Measurements from ENCODE around the gene CTDP1. TPM values are rescaled to one million over a fixed set of nuclear protein-coding genes. Genes with fewer than 3 reads are reported as not detected.

Gene CTDP1
- total RNA-seq, 1 experiment from 2014 or later: 16.1 TPM

DNA sequence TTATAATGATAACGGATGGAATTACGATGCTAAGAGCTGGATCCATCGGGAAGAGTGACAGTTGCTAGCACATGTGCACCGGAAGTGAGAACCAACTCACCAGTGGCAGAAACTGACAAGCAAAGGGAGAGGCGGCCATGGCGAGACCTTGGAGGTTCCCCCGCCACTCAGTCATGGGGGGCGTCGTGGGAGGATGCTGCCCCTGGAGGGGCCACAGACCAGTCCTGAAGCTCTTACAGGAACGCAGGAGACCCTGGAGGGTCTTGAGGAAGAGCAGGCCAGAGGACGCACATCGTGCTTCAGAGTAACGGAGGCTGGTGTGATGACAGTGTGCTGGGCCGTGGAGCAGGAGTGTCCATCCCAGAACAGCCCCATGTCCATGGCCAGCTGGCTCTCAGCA, 65.0 kb downstream of the CTDP1 start:
- no peak overlapping the region for H3K4me3 Mint-ChIP-seq (ENCODE audit: unreplicated experiment)
- ChIA-PET CTCF (no interaction called here), POLR2A (no interaction called here)
- BruUV-seq (replicated peaks): no TSS peak
- Histone ChIP-seq H3K36me3 (ENCODE audit: control insufficient read depth, insufficient read depth, low read length) (no peaks in the 10 kb centered on the region), H3K9me3 (no peaks in the 10 kb centered on the region), H3K4me1 (no peaks in the 10 kb centered on the region), H3K27me3 (replicated peaks; ENCODE audit: control insufficient read depth, insufficient read depth, low read length) (no peaks in the 10 kb centered on the region), H3K4me3 (ENCODE audit: low read depth, low read length) (no peak overlapping the region)
- intact Hi-C loops (cut with micrococcal nuclease; ENCODE audit: unreplicated experiment): no loop called here
- no peaks in the 10 kb centered on the region for H3K4me1 Mint-ChIP-seq (ENCODE audit: low read depth, unreplicated experiment)
- H3K27me3 Mint-ChIP-seq (ENCODE audit: insufficient read depth, unreplicated experiment): no peaks in the 10 kb centered on the region
- peaks cover 19% of the 10 kb centered on the region for H3K36me3 Mint-ChIP-seq (ENCODE audit: insufficient read depth, unreplicated experiment)
- no peak overlapping the region for H3K27ac Mint-ChIP-seq (ENCODE audit: unreplicated experiment)
- TF ChIP-seq, protein P1, sequence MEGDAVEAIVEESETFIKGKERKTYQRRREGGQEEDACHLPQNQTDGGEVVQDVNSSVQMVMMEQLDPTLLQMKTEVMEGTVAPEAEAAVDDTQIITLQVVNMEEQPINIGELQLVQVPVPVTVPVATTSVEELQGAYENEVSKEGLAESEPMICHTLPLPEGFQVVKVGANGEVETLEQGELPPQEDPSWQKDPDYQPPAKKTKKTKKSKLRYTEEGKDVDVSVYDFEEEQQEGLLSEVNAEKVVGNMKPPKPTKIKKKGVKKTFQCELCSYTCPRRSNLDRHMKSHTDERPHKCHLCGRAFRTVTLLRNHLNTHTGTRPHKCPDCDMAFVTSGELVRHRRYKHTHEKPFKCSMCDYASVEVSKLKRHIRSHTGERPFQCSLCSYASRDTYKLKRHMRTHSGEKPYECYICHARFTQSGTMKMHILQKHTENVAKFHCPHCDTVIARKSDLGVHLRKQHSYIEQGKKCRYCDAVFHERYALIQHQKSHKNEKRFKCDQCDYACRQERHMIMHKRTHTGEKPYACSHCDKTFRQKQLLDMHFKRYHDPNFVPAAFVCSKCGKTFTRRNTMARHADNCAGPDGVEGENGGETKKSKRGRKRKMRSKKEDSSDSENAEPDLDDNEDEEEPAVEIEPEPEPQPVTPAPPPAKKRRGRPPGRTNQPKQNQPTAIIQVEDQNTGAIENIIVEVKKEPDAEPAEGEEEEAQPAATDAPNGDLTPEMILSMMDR (IDR thresholded peaks at IDR 0.05; ENCODE audit: insufficient read depth in 1 of 2, low read depth in 1 of 2, low read length in 1 of 2, severe bottlenecking in 1 of 2, unreplicated experiment in 1 of 2): no peak
- H3K9me3 Mint-ChIP-seq (ENCODE audit: unreplicated experiment): no peaks in the 10 kb centered on the region
- DNase-seq: no peak

DNA sequence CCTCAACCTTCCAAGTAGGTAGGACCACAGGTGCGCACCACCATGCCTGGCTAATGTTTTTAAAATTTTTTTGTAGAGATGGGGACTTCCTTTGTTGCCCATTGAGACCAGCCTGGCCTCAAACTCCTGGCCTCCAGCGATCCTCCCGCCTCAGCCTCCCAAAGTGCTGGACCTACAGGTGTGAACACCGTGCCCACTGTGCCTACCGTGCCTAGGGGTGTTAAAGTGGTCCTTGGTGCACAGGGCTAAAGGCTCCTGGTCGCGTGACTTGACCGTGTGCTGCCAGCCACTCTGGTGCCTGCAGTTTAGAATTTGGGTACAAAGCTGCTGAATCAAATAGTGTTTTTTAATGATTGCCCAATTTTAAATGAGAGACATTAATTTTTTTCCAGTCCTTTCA, 67.1 kb downstream of the CTDP1 start:
- no peaks in the 10 kb centered on the region for H3K27me3 Mint-ChIP-seq (ENCODE audit: insufficient read depth, unreplicated experiment)
- Histone ChIP-seq H3K36me3 (ENCODE audit: control insufficient read depth, insufficient read depth, low read length) (no peaks in the 10 kb centered on the region), H3K9me3 (no peaks in the 10 kb centered on the region), H3K4me1 (no peaks in the 10 kb centered on the region), H3K27me3 (replicated peaks; ENCODE audit: control insufficient read depth, insufficient read depth, low read length) (no peaks in the 10 kb centered on the region), H3K4me3 (ENCODE audit: low read depth, low read length) (no peak overlapping the region)
- no TSS peak for BruUV-seq (replicated peaks)
- H3K4me1 Mint-ChIP-seq (ENCODE audit: low read depth, unreplicated experiment): no peaks in the 10 kb centered on the region
- H3K36me3 Mint-ChIP-seq (ENCODE audit: insufficient read depth, unreplicated experiment): peaks cover 17% of the 10 kb centered on the region
- intact Hi-C loops (cut with micrococcal nuclease; ENCODE audit: unreplicated experiment): no loop called here
- TF ChIP-seq, protein P1 (IDR thresholded peaks at IDR 0.05; ENCODE audit: insufficient read depth in 1 of 2, low read depth in 1 of 2, low read length in 1 of 2, severe bottlenecking in 1 of 2, unreplicated experiment in 1 of 2): no peak
- DNase-seq: no peak
- no peak overlapping the region for H3K27ac Mint-ChIP-seq (ENCODE audit: unreplicated experiment)
- POLR2A ChIA-PET: no interaction called here
- no peaks in the 10 kb centered on the region for H3K9me3 Mint-ChIP-seq (ENCODE audit: unreplicated experiment)
- CTCF ChIA-PET: no interaction called here
- H3K4me3 Mint-ChIP-seq (ENCODE audit: unreplicated experiment): no peak overlapping the region

DNA sequence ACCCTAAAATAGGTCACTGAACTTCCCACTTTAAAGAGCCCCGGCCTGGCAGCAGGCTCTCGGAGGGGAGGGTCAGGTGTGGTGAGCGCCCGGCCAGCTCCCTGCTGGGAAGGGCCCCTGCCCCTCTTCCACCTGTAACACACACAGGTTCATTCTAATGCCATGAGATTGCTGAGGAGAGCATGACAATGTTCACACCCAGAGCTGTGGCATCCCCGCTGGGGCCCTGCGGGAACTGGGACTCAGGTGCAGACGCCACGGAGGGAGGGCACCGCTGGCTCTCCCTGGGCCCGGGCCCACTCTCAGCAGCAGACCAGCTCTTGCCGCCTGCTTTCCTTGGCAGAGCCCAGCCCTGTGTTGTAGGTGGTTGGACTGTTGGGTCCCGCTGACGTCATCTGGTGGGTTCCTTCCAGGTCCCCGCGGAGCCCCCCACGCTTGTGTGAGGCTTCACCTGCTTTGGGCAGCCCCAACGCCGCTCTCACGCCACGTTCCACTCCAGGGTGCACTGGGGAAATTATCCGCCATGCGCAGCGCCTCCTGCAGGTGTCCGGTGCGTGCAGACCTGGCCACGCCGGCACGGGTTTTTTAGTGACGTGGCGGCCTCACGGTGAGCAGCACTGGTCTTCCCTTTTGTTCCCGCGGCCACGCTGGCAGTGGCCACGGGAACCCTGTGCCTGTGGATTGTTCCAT, 67.7 kb downstream of the CTDP1 start:
- Mint-ChIP-seq H3K27ac (ENCODE audit: unreplicated experiment) (no peak overlapping the region), H3K27me3 (ENCODE audit: insufficient read depth, unreplicated experiment) (no peaks in the 10 kb centered on the region), H3K9me3 (ENCODE audit: unreplicated experiment) (no peaks in the 10 kb centered on the region), H3K36me3 (ENCODE audit: insufficient read depth, unreplicated experiment) (peaks cover 17% of the 10 kb centered on the region), H3K4me1 (ENCODE audit: low read depth, unreplicated experiment) (no peaks in the 10 kb centered on the region), H3K4me3 (ENCODE audit: unreplicated experiment) (no peak overlapping the region)
- ChIA-PET POLR2A (no interaction called here), CTCF (no interaction called here)
- no peaks in the 10 kb centered on the region for H3K27me3 ChIP-seq (replicated peaks; ENCODE audit: control insufficient read depth, insufficient read depth, low read length)
- no peaks in the 10 kb centered on the region for H3K4me1 ChIP-seq
- no peaks in the 10 kb centered on the region for H3K9me3 ChIP-seq
- H3K4me3 ChIP-seq (ENCODE audit: low read depth, low read length): no peak overlapping the region
- TF ChIP-seq, protein P1 (IDR thresholded peaks at IDR 0.05; ENCODE audit: insufficient read depth in 1 of 2, low read depth in 1 of 2, low read length in 1 of 2, severe bottlenecking in 1 of 2, unreplicated experiment in 1 of 2): no peak
- BruUV-seq (replicated peaks): no TSS peak
- DNase-seq: no peak
- intact Hi-C loops (cut with micrococcal nuclease; ENCODE audit: unreplicated experiment): no loop called here
- no peaks in the 10 kb centered on the region for H3K36me3 ChIP-seq (ENCODE audit: control insufficient read depth, insufficient read depth, low read length)
